Measurements from ENCODE around the gene LAMC1.

Gene LAMC1

GRCh38 chr1:183129921-183130690 is 106.9 kb downstream of the LAMC1 start:
- TF ChIP-seq CTCF (IDR thresholded peaks at IDR 0.05; ENCODE audit: extremely low read depth, missing control alignments) = no peak

GRCh38 chr1:183131166-183131565 is 107.9 kb downstream of the LAMC1 start:
- DNase-seq (ENCODE audit: low spot score) = no peak
- TF ChIP-seq CTCF (IDR thresholded peaks at IDR 0.05; ENCODE audit: extremely low read depth, missing control alignments) = no peak

More at GRCh38 chr1:183129921-183130690, 106.9 kb downstream of the LAMC1 start:
- DNase-seq (ENCODE audit: low spot score) = no peak

- no peak for TF ChIP-seq CTCF (IDR thresholded peaks at IDR 0.05; ENCODE audit: extremely low read depth, missing control alignments)
- DNase-seq (ENCODE audit: low spot score) = no peak
These were observed 112.1 kb downstream of the LAMC1 start for GRCh38 chr1:183135336-183135735.

GRCh38 chr1:183137782-183138181 is 114.6 kb downstream of the LAMC1 start:
- DNase-seq (ENCODE audit: low spot score) = no peak
- TF ChIP-seq CTCF (IDR thresholded peaks at IDR 0.05; ENCODE audit: extremely low read depth, missing control alignments) = no peak

- no peak for TF ChIP-seq CTCF (IDR thresholded peaks at IDR 0.05; ENCODE audit: extremely low read depth, missing control alignments)
- no peak for DNase-seq (ENCODE audit: low spot score)
These were observed 115.1 kb downstream of the LAMC1 start for GRCh38 chr1:183138301-183138700.

- no peak for DNase-seq (ENCODE audit: low spot score)
These were observed 116.2 kb downstream of the LAMC1 start for GRCh38 chr1:183139281-183139942.

More at GRCh38 chr1:183139281-183139942, 116.2 kb downstream of the LAMC1 start:
- no peak for TF ChIP-seq CTCF (IDR thresholded peaks at IDR 0.05; ENCODE audit: extremely low read depth, missing control alignments)

Data from GM20000 (cell line).